Glutamatergic neuron (in vitro differentiated cells): Measurements from ENCODE around the gene SIK2. TPM values are rescaled to one million over a fixed set of nuclear protein-coding genes. Genes with fewer than 3 reads are reported as not detected.

ENCODE experiments used
- DNase-seq: peaks from one replicate; pipeline ENCODE4 v3.0.0; 2022
- H3K27ac Mint-ChIP-seq: one replicate; pipeline ENCODE4 v1.8.0; 2020; ENCODE audit warnings: mild to moderate bottlenecking, mixed read lengths, inconsistent platforms; ENCODE audit not compliant: unreplicated experiment
- H3K27me3 Mint-ChIP-seq: one replicate; pipeline ENCODE4 v1.8.0; 2020; ENCODE audit warnings: mild to moderate bottlenecking, moderate library complexity, mixed read lengths, inconsistent platforms; ENCODE audit not compliant: unreplicated experiment
- H3K36me3 Mint-ChIP-seq: one replicate; pipeline ENCODE4 v1.8.0; 2020; ENCODE audit warnings: mild to moderate bottlenecking, mixed read lengths, inconsistent platforms; ENCODE audit not compliant: unreplicated experiment
- H3K4me1 Mint-ChIP-seq: one replicate; pipeline ENCODE4 v1.8.0; 2020; ENCODE audit warnings: mild to moderate bottlenecking, low read depth, mixed read lengths, inconsistent platforms; ENCODE audit not compliant: unreplicated experiment
- H3K4me3 Mint-ChIP-seq: one replicate; pipeline ENCODE4 v1.8.0; 2020; ENCODE audit warnings: mild to moderate bottlenecking, mixed read lengths, inconsistent platforms; ENCODE audit not compliant: unreplicated experiment
- H3K9me3 Mint-ChIP-seq: one replicate; pipeline ENCODE4 v1.8.0; 2020; ENCODE audit warnings: mild to moderate bottlenecking, moderate library complexity, mixed read lengths, inconsistent platforms; ENCODE audit not compliant: unreplicated experiment
- CTCF ChIP-seq: fragments of 200-600 bp; sonication (generic); IDR thresholded peaks from one replicate; pipeline ENCODE4 v1.5.0; 2021; ENCODE audit not compliant: partially characterized antibody, unreplicated experiment
- total RNA-seq: library from RNA; stranded (reverse); fragmentation: NEBNext Ultra II Directional; extraction: Animal tissue kit (Norgen Biotek cat#: 25700); gene quantifications from one replicate; pipeline ENCODE4 v1.2.1, GENCODE V29; 2021; ENCODE audit not compliant: unreplicated experiment

Gene SIK2
- total RNA-seq, 1 donor from 2014 or later = 10.1 TPM

- Mint-ChIP-seq H3K27me3 (peaks cover 7% of the 10 kb centered on the region), H3K36me3 (no peaks in the 10 kb centered on the region), H3K4me3 (peak overlapping the region; percentile 98), H3K27ac (no peak overlapping the region), H3K9me3 (peaks cover 15% of the 10 kb centered on the region), H3K4me1 (peaks cover 50% of the 10 kb centered on the region)
- TF ChIP-seq CTCF = no peak
- no peak for DNase-seq
Observed at GRCh38 chr11:111764621-111765020, 162.4 kb downstream of the SIK2 start.

- H3K36me3 Mint-ChIP-seq = no peaks in the 10 kb centered on the region
- peak; percentile 48 for DNase-seq
- peak overlapping the region; percentile 91 for H3K27ac Mint-ChIP-seq
- peaks cover 48% of the 10 kb centered on the region for H3K4me1 Mint-ChIP-seq
- peaks cover 18% of the 10 kb centered on the region for H3K9me3 Mint-ChIP-seq
- no peak for TF ChIP-seq CTCF
- H3K4me3 Mint-ChIP-seq = peak overlapping the region; percentile 98
- H3K27me3 Mint-ChIP-seq = peaks cover 7% of the 10 kb centered on the region
Observed at GRCh38 chr11:111765320-111765983, 163.2 kb downstream of the SIK2 start.

GRCh38 chr11:111765984-111766833 is 164.0 kb downstream of the SIK2 start, which contains the start of gene PPP2R1B:
Gene PPP2R1B (minus strand): TSS chr11:111766389. CDS start chr11:111766361, 28 bp downstream.
- peak within 1 kb of the TSS; percentile 98 for H3K4me3 Mint-ChIP-seq
- DNase-seq = peak; percentile 79

GRCh38 chr11:111766834-111767142 is 164.5 kb downstream of the SIK2 start:
- peaks cover 42% of the 10 kb centered on the region for H3K4me1 Mint-ChIP-seq
- H3K27ac Mint-ChIP-seq = peak overlapping the region; percentile 26
- H3K4me3 Mint-ChIP-seq = peak overlapping the region; percentile 98
- no peaks in the 10 kb centered on the region for H3K36me3 Mint-ChIP-seq
- TF ChIP-seq CTCF = no peak
- no peak for DNase-seq
- H3K27me3 Mint-ChIP-seq = peaks cover 7% of the 10 kb centered on the region
- H3K9me3 Mint-ChIP-seq = peaks cover 11% of the 10 kb centered on the region

More at GRCh38 chr11:111765984-111766833, 164.0 kb downstream of the SIK2 start, which contains the start of gene PPP2R1B:
- Mint-ChIP-seq H3K9me3 (peaks cover 13% of the 10 kb centered on the region), H3K27ac (peak within 1 kb of the TSS; percentile 96), H3K36me3 (no peaks in the 10 kb centered on the region), H3K27me3 (peaks cover 7% of the 10 kb centered on the region), H3K4me1 (peaks cover 44% of the 10 kb centered on the region)
- TF ChIP-seq CTCF = no peak
